GM19238 (cell line): ENCODE measurements around the gene ABAT.

Source experiments
- DNase-seq: peaks from one replicate; pipeline ENCODE4 v3.0.0; 2011; ENCODE audit warnings: low spot score; ENCODE audit not compliant: insufficient read length

Gene ABAT

DNA sequence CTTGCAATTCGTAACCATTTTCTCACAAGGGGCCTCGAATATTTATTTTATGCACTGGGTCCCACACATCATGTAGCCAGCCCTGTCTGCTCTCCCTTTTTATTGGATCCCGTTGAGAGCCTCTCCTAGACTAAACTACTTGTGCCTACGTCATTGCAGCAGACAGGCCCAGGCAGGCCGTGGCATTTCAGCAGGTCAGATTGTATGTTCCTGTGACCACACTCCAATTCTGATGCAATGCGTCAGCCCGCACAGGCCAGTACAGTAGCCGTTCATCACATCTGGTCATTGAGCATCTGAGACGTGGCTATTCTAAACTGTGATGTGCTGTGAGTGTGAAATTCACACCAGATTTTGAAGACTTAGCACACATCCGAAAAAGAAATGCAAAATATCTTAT lies 42.2 kb downstream of the ABAT start:
- no peak for DNase-seq

DNA sequence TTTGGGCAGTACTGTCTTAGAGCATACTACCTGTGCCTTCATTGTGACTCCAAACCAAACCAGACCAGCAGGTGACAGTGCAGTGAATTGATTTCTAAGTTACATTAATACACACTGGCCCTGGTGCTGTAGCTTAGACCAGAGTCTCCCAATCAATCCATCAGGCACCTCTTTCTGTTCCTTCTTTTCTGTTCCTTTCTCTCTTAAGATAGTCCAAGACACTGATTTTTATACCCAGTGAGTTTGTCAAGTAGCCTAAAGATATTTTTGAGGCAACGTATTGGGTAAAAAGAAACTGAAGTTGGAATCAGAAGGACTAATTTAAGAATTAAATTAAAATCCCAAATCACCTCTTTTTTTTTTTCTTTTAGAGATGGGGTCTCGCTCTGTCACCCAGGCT lies 43.1 kb downstream of the ABAT start:
- no peak for DNase-seq

DNA sequence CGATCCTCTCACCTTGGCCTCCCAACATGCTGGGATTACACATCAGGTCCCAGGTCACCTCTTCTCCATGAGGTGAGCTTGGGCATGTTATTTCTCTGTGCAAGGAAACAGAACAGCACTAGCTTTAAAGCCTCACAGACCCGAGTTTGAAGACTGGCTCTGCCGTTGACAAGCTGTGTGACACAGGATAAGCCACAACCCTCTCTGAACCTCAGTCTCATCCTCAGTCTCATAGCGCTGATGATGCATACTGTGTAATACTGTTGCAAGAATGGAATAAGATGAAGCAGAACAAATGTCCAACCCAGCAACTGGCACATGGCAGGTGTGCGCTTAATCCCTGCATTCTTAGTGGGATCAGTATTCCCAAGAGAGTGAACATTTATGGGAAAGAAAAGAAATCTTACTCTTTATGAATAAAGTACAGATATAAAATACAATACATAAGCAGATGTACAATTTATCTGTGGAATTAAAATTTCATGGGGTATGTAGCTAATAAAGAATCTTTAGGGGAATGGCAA lies 43.5 kb downstream of the ABAT start:
- no peak for DNase-seq

DNA sequence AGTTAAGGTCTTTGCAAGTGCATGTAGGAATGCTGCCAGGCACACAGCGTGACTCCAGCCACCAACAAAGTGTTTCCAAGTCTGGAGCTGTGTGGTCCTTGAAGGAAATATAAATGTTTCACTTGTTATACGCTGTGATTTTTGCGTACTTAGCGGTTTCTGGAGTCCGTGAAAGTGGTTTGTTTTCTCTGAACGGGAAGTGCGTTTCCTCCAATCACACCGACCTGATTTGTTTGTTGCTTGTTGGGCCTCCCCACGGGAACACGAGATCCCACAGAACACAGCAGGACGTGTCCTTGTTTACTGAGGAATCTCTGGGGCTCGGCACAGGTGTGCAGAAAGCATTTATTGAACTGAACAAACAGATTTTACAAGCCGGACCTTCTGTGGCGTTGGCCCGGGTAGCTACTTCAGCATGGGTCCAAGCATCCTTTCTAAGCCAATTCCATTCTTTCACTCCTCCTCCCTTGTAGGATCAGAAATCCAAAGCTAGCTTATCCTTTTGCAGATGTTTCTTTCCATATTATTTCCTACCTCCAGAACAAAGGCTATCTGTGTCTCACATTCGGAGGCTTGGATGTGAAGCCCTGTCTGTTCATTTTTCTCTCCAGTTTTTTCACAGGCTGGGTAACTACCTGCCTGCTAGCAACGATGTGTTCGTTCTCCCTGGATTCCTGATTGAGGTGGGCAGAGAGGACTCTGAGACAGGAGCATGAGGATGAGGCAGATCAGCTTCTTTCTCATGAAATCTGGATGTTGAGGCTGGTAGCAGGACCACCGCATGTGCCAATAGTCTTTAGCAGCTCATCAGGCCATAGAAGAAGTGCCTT lies 44.6 kb downstream of the ABAT start:
- no peak for DNase-seq

DNA sequence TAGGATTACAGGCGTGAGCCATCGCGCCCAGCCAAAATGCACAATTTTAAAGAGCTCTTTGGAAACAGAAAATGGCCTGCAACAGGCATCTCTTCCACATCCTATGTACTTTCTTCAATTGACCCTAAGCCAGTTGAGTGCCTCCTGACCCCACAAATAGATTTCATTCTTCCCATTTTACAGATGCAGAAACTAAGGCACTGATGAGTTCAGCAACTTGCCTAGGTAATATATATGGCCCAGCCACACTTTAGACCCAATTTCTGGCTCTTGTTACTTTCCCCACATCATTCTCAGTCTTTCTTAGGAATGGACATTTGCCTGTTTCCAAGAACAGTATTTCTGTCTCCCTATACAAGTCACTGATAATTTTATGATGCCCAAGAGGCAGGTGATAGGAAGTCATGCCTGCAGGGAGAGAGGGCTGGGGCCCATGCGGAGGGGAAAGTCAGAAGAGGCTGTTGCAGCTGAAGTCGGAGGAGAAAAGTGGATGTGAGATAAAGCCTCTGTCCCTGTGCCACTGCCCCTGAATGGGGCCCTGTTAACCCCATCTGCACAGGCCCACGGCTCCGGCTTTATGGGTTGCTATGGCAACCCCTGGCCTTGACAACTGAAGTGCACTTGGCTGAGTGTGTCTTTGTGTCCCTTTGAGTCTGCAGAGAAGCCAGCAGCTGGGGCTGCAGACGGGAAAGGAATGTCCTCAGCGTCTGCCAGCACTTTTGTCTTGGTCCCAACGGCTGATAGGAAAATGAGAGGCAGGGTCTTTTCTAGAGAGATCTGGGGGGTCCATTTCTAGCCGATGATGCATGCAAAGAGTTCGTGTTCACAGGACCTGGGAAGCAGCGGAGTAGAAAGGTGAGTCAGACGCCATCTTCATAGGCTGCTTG lies 45.9 kb downstream of the ABAT start:
- DNase-seq: no peak

DNA sequence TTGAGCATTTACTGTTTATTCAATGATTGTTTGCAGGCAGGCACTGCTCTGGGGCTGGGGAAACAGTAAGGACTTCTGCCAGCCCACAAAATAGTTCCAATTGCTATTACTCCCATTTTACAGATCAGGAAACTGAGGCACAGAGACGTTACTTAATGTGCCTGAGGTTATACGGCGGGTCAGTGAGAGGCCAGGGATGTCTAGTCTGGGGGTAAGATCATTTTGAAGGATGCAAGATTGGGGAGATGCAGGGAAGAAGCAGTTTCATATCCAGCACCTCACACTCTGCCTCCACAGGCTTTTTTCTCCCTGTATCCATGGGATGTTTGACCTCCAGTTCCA lies 46.5 kb downstream of the ABAT start:
- DNase-seq: no peak

DNA sequence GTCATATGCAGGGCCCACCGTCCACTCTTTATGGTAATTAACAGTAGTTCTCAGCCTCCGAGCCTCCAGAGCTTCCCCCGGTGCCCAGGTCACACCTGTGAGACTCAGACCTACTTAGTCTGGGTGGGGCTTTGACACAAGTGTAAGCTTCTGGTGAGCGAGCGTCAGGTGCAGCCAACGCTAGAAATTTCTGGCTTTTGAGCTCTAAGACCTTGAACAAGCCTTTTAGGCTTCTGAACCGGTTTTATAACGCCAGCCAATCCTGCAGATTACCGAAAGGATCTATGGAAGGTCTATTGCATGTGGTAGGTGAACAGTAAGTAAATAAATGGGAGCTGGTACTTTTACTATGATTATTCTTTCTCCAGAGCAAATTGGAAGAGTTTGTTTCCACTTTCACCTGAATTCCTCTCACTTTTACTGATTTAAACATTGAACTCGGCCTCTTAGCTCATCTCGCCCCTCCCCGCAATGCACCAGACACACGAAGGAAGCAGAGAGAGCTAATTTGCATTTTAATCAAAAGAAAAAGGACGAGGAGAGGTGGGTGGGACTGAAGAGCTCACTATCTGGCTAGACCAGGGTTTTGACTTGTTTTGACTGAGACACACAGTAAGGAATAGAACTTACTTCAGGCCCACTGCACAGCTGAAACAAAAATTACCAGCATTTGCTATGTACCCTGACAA lies 47.1 kb downstream of the ABAT start:
- no peak for DNase-seq

DNA sequence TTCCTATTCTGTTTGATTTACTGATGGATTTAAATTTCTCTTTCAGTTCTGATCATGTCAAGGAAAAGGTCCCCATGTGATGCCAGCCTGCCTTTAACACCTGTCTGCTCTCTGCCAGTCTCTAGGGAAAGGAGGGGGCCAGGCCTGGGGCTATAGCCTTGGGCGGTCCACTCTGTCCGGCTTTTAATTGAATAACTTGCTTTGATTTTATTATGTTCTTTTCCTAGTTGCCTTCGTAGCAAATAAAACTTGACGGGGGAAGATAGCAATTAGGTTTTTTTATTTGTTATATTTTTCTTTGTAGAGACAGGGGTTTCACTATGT lies 47.6 kb downstream of the ABAT start:
- no peak for DNase-seq

DNA sequence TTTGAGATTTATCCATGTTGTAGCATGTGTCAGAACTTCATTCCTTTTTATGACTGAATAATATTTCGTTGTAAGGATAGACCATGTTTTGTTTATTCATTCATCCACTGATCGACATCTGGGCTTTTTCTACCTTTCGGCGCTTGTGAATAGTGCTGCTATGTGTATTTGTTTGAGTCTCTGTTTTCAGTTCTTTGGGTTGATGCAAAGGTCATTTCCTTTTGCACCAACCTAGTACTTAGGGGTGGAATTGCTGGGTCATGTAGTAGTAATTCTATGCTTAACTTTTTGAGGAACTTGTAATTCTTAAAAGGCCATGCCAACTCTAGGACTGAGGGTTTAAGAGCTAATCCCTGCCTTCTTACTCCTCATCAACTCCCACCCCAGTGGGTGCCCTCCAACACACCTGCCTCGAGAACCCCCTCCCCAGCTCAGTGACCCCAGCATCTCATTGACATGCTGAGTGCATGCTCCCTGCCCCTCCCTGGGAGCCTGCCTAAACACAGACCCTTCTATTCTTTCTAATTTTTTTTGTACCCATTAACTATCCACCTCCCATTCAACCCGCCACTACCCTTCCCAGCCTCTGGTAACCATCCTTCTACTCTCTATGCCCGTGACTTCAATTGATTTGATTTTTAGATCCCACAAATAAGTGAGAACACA lies 51.2 kb downstream of the ABAT start:
- DNase-seq: no peak

DNA sequence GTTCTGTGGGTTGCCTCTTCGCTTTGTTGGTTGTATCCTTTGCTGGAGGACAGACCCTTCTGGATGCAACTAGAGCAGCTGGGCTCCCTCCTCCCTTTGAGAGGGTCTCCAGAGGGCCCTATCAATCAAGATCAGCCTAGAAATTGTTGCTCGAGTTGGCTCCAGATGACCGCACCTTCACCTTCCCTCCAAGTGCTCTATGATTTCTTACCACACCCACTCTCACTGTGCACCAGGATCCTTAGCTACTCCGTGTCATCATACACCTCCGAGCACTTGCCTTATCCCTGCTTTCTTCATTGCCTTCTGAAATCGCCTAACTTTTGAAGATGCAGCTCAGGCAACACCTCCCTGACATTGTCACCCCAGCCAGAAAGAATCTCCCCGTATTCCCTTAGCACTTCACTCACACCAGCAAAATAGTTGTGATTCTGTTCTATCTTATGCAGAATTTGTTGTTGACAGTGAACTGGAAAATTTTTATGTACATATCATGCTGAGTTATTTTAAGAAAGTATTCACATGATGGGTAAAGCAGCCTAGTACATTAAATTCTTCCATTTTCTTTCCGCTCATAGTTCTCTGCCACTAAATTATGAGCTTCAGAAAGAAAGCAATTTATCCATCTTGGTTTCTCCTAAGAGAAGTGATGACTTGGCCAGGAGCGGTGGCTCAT lies 52.9 kb downstream of the ABAT start:
- no peak for DNase-seq

DNA sequence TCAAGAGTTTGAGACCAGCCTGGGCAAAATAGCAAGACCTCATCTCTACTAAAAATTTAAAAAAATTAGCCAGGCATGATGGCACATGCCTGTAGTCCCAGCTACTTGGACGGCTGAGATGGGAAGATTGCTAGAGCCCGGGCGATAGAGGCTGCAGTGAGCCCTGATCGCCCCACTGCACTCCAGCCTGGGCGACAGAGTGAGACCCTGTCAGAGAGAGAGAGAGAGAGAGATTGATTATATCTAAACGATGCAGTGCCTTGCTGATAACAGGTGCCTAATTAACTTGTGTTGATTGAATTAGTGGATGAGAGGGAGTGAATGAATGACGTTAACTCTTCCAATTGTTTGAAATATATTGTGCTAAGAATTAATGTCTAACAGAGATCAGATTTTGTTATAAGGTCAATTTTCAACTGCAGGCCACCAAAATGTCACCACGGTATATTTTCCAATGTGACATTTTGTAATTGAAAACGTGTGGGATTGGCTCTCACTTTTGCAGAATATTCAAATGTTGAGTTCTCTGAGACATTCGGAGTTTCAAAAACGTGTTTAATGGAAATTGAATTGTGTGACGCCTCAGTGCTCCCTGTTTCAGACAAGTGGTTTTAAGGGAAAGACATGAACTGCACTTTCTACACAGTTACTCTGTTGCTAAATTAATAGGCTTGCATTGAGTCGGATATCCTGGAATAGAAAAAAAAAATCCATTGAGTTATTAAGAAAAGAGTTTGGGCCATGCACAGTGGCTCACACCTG lies 53.6 kb downstream of the ABAT start:
- no peak for DNase-seq

DNA sequence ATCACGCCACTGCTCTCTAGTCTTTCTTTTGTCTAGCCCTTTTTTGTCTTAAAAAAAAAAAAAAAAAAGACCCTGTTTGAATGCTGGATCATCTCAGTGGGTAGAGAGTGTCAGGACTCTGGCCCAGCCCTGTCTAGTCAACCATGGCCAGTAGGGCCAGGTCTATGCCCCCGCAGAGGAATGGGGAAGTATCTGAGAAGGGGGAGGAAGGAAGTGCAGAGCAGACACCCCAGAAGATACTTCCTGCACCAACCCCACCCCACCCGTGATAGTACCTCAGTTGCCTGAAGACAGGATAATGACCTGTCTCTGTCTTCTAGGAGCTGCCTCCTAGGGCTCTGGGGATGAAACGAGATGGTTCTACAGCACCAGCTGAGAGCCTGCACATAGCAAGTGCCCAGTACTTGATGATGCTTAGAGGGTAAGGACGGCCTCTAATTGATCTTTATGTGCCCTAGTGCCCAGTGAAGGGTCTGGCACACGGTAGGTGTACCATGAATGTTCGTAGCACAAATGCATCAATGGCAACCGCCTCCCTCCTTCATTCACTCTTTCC lies 55.4 kb downstream of the ABAT start:
- DNase-seq: no peak

DNA sequence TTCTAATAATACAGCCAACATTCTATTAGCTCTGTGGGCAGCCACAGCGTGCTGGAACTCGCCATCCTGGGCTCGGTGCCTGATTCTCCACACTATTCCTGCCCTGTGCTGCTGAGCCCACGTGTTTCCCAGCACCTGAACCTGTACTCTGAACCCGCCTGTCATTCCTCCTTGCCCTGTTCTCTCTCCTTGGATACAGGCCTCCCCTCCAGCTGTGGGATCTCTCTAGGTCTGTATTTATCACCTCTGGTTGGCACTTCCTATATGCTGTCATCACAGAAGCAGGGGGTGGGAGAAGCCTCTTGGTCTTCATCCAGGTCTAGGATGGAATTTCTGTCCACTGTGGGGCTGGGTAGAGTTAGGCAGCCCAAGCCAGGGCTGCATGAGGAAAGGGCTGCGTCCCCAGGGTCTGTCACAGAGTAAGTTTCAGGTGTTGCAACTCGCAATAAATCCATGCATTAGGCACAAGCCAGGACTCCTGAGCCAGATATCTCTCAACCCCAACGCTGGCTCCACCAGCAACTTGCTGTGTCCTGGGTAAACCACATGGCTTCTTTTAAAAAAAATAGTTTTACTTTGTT lies 56.0 kb downstream of the ABAT start:
- no peak for DNase-seq

DNA sequence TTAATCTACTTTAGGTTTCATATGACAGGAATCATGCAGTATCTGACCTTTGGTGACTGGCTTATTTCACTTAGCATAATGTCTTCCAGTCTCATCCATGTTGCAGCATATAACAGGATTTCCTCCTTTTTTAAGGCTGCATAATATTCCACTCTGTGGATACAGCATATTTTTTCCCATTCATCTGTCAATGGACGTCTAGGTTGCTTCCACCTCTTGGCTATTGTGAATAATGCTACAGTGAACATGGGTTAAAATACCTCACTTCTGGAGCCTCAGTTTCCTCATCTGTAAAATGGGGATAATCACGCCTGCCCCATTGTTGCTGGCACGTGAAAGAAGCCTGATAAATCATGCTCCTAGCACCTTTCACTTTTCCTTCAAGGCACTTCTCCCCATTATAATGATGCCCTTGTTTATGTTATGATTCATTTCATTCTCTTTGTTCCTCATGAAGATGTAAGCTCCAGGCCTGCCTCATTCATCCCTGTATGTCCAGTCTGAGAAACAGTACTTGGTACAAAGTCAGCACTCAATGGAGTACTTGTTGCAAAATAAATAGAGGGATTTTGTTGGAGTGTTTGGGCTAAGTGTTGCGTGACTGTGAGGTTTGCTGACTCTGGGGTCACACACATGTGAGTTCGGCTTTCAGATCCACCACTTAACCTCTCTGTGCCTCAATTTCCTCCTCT lies 59.6 kb downstream of the ABAT start:
- no peak for DNase-seq

DNA sequence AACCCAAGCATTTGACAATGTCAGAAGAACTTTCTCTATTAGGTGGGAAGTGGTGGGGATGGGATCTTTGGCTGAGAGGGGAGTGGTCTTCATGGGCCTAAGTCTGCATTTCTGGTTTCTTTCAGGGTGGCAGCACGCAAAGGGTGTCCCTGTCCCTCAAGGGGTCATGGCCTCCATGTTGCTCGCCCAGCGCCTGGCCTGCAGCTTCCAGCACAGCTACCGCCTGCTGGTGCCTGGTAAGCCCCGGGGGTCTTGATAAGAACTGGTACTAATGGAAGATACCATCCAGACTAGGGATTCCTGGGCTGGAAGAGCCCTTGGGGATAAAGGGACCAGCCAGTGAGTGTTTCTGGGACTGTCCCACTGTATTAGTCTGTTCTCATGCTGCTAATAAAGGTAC lies 61.2 kb downstream of the ABAT start:
- DNase-seq: no peak

DNA sequence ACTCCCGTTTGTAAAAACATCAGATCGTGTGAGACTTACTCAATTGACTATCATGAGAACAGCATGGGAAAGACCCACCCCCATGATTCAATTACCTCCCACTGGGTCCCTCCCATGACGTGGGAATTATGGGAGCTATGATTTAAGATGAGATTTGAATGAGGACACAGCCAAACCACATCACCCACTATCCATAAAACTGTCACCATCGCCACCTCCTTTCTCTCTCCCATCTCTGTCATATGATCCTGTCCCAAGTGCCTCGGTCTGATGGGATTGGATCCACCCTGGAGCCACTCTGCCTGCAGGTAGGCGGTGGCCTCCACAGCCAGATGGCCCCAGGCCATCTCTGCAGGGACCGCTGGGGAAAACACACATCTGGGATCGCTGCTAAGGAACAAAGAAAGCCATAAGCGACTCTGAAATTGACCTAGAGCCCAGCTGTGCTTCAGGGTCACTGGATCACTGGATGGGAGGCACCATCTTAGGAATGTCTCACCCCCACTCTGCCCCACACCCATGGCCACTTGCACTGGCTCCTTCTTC lies 61.8 kb downstream of the ABAT start:
- DNase-seq: no peak

DNA sequence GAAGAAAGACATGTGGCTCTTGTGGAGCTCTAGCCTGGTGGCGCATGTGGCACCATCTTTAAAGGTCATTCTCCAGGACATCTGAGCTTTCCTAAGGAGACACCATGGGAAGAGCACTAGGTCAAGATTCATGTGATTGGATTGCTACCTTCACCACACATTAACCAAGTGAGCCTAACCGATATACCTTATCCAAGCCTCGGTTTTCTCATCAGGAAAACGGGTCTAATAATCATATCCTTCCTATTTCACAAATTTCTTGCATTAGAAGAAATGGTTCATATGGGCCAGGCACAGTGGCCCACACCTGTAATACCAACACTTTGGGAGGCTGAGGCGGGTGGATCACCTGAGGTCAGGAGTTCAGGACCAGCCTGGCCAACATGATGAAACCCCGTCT lies 64.7 kb downstream of the ABAT start:
- no peak for DNase-seq

DNA sequence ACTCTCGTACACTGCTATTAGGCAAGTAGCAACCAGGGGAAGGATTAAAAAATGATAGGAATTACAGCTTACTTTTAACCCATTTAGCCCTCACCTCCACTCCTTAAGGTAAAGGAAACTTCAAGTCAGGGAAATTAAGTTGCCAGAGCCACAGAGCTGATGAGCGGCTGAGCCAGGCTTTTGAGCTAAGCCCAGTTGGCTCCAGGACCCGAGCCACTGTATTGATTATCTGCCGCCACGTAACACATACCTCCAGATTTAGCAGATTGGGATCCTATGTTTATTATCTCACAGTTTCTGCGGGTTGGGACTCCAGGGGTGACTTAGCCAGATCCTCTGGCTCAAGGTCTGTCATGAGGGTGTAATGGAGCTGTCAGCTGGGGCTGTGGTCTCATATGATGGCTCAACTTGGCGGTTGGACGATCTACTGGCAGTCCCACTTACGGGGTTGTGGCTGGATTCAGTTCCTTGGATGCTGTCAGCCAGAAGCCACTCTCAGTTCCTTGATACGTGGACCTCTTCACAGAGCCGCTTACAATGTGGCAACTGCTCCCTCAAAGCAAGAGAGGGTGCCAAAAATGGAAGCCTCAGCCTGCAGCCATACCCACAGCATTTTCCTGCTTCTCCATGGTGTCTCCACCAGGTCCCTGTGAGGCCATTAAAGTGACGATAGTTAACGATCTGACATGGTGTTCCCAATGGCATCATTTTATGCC lies 65.7 kb downstream of the ABAT start:
- DNase-seq: no peak
